ENCODE measurements around the gene CYP26A1.

- TF ChIP-seq, protein P1, sequence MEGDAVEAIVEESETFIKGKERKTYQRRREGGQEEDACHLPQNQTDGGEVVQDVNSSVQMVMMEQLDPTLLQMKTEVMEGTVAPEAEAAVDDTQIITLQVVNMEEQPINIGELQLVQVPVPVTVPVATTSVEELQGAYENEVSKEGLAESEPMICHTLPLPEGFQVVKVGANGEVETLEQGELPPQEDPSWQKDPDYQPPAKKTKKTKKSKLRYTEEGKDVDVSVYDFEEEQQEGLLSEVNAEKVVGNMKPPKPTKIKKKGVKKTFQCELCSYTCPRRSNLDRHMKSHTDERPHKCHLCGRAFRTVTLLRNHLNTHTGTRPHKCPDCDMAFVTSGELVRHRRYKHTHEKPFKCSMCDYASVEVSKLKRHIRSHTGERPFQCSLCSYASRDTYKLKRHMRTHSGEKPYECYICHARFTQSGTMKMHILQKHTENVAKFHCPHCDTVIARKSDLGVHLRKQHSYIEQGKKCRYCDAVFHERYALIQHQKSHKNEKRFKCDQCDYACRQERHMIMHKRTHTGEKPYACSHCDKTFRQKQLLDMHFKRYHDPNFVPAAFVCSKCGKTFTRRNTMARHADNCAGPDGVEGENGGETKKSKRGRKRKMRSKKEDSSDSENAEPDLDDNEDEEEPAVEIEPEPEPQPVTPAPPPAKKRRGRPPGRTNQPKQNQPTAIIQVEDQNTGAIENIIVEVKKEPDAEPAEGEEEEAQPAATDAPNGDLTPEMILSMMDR (conservative IDR thresholded peaks at IDR 0.05): no peak
- TF ChIP-seq ZFX (IDR thresholded peaks at IDR 0.05): no peak
These were observed 30.3 kb downstream of the CYP26A1 start for GRCh38 chr10:93103953-93104352.

Measured in C4-2B (cell line).